GM20000 (cell line): ENCODE data around the gene CHST10.

Source experiments
- DNase-seq: peaks from one replicate; pipeline ENCODE4 v3.0.0; 2012; ENCODE audit warnings: low spot score
- TF ChIP-seq, protein P1 (sequence below): IDR thresholded peaks from 2 replicates; pipeline ENCODE4 v1.5.1; 2012; ENCODE audit warnings: mild to moderate bottlenecking, control low read depth; ENCODE audit errors: extremely low read depth, missing control alignments

The CHST10 gene

DNA sequence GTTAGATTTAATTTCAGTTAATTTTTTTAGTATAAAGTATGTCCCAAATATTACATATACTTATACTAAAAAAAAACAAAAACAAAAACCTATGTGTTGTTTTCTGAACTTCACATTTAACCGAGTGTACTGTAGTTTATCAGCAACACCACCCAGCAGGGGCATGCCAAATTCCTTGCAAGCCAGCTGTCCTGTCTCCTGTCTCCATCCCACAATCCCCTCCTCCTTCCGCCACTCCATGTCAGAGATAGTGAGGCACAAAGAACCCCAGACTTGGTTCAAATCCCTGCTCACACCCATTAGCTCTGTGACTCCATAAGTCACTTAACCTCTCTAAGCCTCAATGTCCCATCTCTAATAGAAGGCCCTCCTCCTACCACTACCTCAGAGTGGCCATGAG, 9.4 kb downstream of the CHST10 start:
- TF ChIP-seq, protein P1, sequence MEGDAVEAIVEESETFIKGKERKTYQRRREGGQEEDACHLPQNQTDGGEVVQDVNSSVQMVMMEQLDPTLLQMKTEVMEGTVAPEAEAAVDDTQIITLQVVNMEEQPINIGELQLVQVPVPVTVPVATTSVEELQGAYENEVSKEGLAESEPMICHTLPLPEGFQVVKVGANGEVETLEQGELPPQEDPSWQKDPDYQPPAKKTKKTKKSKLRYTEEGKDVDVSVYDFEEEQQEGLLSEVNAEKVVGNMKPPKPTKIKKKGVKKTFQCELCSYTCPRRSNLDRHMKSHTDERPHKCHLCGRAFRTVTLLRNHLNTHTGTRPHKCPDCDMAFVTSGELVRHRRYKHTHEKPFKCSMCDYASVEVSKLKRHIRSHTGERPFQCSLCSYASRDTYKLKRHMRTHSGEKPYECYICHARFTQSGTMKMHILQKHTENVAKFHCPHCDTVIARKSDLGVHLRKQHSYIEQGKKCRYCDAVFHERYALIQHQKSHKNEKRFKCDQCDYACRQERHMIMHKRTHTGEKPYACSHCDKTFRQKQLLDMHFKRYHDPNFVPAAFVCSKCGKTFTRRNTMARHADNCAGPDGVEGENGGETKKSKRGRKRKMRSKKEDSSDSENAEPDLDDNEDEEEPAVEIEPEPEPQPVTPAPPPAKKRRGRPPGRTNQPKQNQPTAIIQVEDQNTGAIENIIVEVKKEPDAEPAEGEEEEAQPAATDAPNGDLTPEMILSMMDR, result no peak
- no peak for DNase-seq

DNA sequence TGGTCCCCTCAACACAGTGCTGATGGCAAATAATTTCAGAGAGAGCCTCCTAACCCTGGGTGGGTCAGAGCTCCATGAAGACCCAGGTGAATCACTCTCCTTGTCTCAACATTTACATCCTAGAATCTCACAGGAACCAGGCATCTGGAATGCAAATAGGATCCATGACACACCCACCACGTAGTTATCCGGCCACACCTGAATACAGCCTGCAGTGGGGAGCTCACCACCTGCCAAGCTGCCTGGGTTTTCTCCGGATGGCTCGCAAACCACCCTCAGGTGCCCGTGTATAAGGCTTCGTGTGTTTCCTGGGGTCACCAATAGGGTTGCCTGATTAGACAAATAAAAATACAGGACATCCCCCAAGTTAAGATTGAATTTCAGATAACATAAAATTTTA, 9.9 kb downstream of the CHST10 start:
- TF ChIP-seq, protein P1, result no peak

DNA sequence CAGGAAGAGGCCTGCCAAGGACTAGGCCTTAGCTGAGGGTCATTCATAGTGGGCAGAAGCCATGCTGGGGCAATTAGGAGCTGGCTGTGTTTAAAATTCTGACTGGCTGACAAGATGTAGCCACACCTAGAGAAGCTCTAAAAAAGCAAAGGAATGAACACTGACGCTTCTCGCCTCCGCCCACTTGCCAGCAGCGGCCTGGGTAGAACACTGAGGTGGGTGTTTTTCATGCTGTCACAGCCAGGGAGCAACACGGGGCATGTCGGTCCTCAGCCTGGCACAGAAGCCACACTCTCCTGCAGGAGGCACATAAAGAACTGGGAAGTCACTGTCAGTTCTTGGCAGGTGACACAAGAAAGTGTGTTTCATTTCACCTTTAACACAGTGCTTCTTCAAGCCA, 10.4 kb downstream of the CHST10 start:
- no peak for DNase-seq
- TF ChIP-seq, protein P1, result no peak

More for the DNA sequence above, 9.9 kb downstream of the CHST10 start:
- no peak for DNase-seq

DNA sequence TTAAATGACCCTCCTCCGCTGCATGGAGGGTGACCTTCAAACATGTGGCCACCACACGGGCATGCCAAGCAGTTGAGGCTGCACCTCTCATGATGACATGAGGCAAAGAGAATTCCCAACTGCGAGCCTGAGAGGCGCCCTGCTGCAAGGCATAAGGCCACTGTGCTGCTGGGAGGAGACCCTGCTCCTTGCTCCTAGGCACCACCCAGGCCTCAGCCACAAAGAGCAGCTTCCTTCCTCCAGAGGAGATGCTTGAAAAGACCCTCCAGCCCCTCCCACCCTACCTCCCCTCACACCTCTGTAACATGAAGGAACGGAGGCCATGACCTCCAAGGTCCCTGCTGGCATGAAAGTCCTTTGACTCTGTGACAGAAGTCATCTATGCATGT, 11.4 kb downstream of the CHST10 start:
- TF ChIP-seq, protein P1, result no peak
- DNase-seq, result no peak

DNA sequence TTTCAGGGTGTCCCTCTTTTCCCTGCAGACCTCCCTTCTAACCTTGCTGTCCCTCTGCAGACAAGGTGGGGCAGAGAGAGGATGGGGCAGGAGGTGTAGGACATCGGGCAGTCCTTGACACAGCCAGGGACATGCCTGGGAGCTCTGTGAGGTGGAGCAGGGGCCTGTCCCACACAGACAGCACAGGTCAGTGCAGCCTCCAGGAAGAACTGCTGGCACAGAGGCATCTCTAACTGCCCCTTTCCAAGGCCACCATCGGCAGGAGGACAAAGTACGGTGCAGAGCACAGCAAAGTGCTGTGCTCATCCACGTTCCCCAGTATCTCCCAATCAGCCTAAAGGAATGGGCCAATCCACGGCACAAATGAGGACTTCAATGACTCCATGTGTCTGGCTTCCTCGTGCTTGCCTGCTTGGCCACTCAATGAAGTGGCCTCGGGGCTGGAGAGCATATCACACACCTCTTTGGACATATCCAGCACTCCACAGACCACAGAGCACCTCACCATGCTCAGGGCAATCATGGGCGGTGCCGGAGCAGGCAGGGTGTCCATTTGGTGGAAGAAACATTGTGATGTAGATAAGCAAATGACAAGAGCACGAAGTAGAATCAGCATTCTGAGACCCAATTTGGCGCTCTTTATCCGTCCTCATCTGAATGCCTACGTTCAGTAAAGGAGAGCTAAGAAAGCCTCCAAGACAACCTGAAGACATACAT, 11.9 kb downstream of the CHST10 start:
- TF ChIP-seq, protein P1, result no peak
- DNase-seq, result no peak

DNA sequence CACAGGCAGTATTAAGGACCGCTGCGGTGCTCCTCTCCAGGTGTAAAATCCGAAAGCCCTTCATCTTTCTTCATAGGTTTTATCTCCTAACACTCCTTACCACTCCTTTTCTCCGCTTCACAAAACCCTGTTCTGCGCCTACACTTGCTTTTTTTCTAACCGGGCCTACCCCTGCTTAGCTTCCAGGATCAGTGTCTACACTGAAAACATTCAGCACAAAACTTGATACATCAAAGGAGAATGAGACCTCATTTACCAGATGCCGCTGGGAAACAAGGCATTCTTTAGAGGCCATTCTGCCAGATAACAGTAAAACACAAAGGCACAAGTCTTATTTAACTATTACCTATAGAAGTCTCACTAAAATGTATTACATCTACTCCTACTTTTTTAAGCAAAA, 13.1 kb downstream of the CHST10 start:
- TF ChIP-seq, protein P1, result no peak
- DNase-seq, result no peak

DNA sequence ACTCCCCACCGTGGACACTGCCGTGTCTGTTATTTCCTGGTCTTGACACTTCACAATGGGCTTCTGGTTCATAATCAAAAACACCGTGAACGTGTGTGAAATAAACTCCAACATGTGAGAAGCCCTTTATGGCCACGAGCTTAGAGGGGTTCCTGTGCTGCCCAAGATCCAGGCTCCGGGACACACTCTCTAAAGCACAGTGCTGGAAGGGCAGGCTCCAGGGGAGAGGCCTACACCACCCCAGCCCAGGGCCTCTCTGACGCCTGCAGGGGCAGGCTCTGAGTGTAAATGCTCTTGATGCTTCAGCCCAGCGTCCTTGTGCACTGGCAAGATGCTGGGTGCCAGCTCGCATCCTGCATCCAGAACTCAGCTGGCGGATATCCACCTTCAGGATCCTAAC, 13.7 kb downstream of the CHST10 start:
- no peak for DNase-seq
- TF ChIP-seq, protein P1, result no peak
